ENCODE results near the gene CCDC146. TPM values are rescaled to one million over a fixed set of nuclear protein-coding genes. Genes with fewer than 3 reads are reported as not detected.
A peak's percentile ranks its signal among the peaks of the same experiment; 100 is the strongest.

Gene CCDC146
- total and polyA plus RNA-seq, 2 experiments from 2014 or later = 1.9 to 4.0 TPM

- no peaks in the 10 kb centered on the region for H3K4me1 ChIP-seq (ENCODE audit: insufficient read depth)
- H3K4me3 ChIP-seq = no peak overlapping the region
- H3K9me3 ChIP-seq (ENCODE audit: low read depth) = no peaks in the 10 kb centered on the region
- H3K27ac ChIP-seq = no peak overlapping the region
- H3K36me3 ChIP-seq (replicated peaks; ENCODE audit: insufficient read depth, low read depth) = no peaks in the 10 kb centered on the region
- no peaks in the 10 kb centered on the region for H3K79me2 ChIP-seq
- no peaks in the 10 kb centered on the region for H3K27me3 ChIP-seq
- no peak for DNase-seq (ENCODE audit: low spot score)
- H4K20me1 ChIP-seq (ENCODE audit: insufficient read depth, poor library complexity, severe bottlenecking) = no peaks in the 10 kb centered on the region
- TF ChIP-seq CTCF (IDR thresholded peaks at IDR 0.05; ENCODE audit: poor library complexity) (no peak), EZH2phosphoT487 (IDR thresholded peaks at IDR 0.05; ENCODE audit: low read depth, severe bottlenecking, unreplicated experiment) (no peak), EZH2 (IDR thresholded peaks at IDR 0.05; ENCODE audit: borderline replicate concordance) (no peak)
- H2AFZ ChIP-seq = no peak overlapping the region
- WGBS (ENCODE audit: low lambda C conversion rate, missing lambda C conversion rate) = 95% methylated on average over 2 of the region's 2 CpGs
- no peaks in the 10 kb centered on the region for H3K9me2 ChIP-seq (replicated peaks; ENCODE audit: insufficient read depth)
- no peak overlapping the region for H3K4me2 ChIP-seq
Observed at GRCh38 chr7:77200542-77200941, 78.1 kb downstream of the CCDC146 start.

GRCh38 chr7:77202481-77202976 lies 80.1 kb downstream of the CCDC146 start:
- no peak for DNase-seq (ENCODE audit: low spot score)
- H3K79me2 ChIP-seq = no peaks in the 10 kb centered on the region
- H3K27ac ChIP-seq = no peak overlapping the region
- H3K36me3 ChIP-seq (replicated peaks; ENCODE audit: insufficient read depth, low read depth) = no peaks in the 10 kb centered on the region
- WGBS (ENCODE audit: low lambda C conversion rate, missing lambda C conversion rate) = 76% methylated on average over 4 of the region's 4 CpGs
- H3K4me3 ChIP-seq = no peak overlapping the region
- H3K27me3 ChIP-seq = no peaks in the 10 kb centered on the region
- no peak overlapping the region for H2AFZ ChIP-seq
- no peak for TF ChIP-seq CTCF (IDR thresholded peaks at IDR 0.05; ENCODE audit: poor library complexity)
- TF ChIP-seq EZH2phosphoT487 (IDR thresholded peaks at IDR 0.05; ENCODE audit: low read depth, severe bottlenecking, unreplicated experiment) = no peak
- TF ChIP-seq EZH2 (IDR thresholded peaks at IDR 0.05; ENCODE audit: borderline replicate concordance) = no peak
- H3K9me3 ChIP-seq (ENCODE audit: low read depth) = no peaks in the 10 kb centered on the region
- no peaks in the 10 kb centered on the region for H4K20me1 ChIP-seq (ENCODE audit: insufficient read depth, poor library complexity, severe bottlenecking)
- H3K4me1 ChIP-seq (ENCODE audit: insufficient read depth) = no peaks in the 10 kb centered on the region
- H3K4me2 ChIP-seq = peak overlapping the region; percentile 27
- no peaks in the 10 kb centered on the region for H3K9me2 ChIP-seq (replicated peaks; ENCODE audit: insufficient read depth)

- no peak for DNase-seq (ENCODE audit: low spot score)
- Histone ChIP-seq H3K4me3 (no peak overlapping the region), H3K9me2 (replicated peaks; ENCODE audit: insufficient read depth) (no peaks in the 10 kb centered on the region), H3K27me3 (no peaks in the 10 kb centered on the region), H3K4me2 (no peak overlapping the region), H3K9me3 (ENCODE audit: low read depth) (no peaks in the 10 kb centered on the region), H3K4me1 (ENCODE audit: insufficient read depth) (no peaks in the 10 kb centered on the region), H2AFZ (no peak overlapping the region), H3K27ac (no peak overlapping the region), H4K20me1 (ENCODE audit: insufficient read depth, poor library complexity, severe bottlenecking) (no peaks in the 10 kb centered on the region), H3K36me3 (replicated peaks; ENCODE audit: insufficient read depth, low read depth) (no peaks in the 10 kb centered on the region), H3K79me2 (no peaks in the 10 kb centered on the region)
- WGBS (ENCODE audit: low lambda C conversion rate, missing lambda C conversion rate) = 95% methylated on average over 3 of the region's 3 CpGs
- no peak for TF ChIP-seq CTCF (IDR thresholded peaks at IDR 0.05; ENCODE audit: poor library complexity)
- TF ChIP-seq EZH2phosphoT487 (IDR thresholded peaks at IDR 0.05; ENCODE audit: low read depth, severe bottlenecking, unreplicated experiment) = no peak
- TF ChIP-seq EZH2 (IDR thresholded peaks at IDR 0.05; ENCODE audit: borderline replicate concordance) = no peak
Observed at GRCh38 chr7:77205706-77206105, 83.3 kb downstream of the CCDC146 start.

GRCh38 chr7:77208416-77208815 lies 86.0 kb downstream of the CCDC146 start:
- Histone ChIP-seq H3K36me3 (replicated peaks; ENCODE audit: insufficient read depth, low read depth) (no peaks in the 10 kb centered on the region), H3K27ac (no peak overlapping the region), H3K79me2 (no peaks in the 10 kb centered on the region), H2AFZ (no peak overlapping the region), H3K4me3 (no peak overlapping the region), H3K9me2 (replicated peaks; ENCODE audit: insufficient read depth) (no peaks in the 10 kb centered on the region), H3K9me3 (ENCODE audit: low read depth) (no peaks in the 10 kb centered on the region), H3K4me2 (no peak overlapping the region), H3K27me3 (no peaks in the 10 kb centered on the region), H4K20me1 (ENCODE audit: insufficient read depth, poor library complexity, severe bottlenecking) (no peaks in the 10 kb centered on the region), H3K4me1 (ENCODE audit: insufficient read depth) (no peaks in the 10 kb centered on the region)
- no peak for DNase-seq (ENCODE audit: low spot score)
- TF ChIP-seq EZH2phosphoT487 (IDR thresholded peaks at IDR 0.05; ENCODE audit: low read depth, severe bottlenecking, unreplicated experiment) (no peak), CTCF (IDR thresholded peaks at IDR 0.05; ENCODE audit: poor library complexity) (no peak), EZH2 (IDR thresholded peaks at IDR 0.05; ENCODE audit: borderline replicate concordance) (no peak)
